ENCODE results near the gene CDYL2.

Gene CDYL2

GRCh38 chr16:80616362-80616761 is 188.0 kb downstream of the CDYL2 start:
- no peak for DNase-seq

GRCh38 chr16:80615735-80616134 is 188.7 kb downstream of the CDYL2 start:
- DNase-seq = no peak

- DNase-seq = no peak
Observed at GRCh38 chr16:80614908-80615671, 189.3 kb downstream of the CDYL2 start.

GRCh38 chr16:80612461-80613017 is 191.9 kb downstream of the CDYL2 start:
- no peak for DNase-seq

GRCh38 chr16:80611930-80612327 is 192.5 kb downstream of the CDYL2 start:
- DNase-seq = no peak

- DNase-seq = no peak
Observed at GRCh38 chr16:80611171-80611929, 193.0 kb downstream of the CDYL2 start.

GRCh38 chr16:80610481-80611156 is 193.8 kb downstream of the CDYL2 start:
- DNase-seq = no peak

- DNase-seq = no peak
Observed at GRCh38 chr16:80608946-80609345, 195.5 kb downstream of the CDYL2 start.

- DNase-seq = no peak
Observed at GRCh38 chr16:80607204-80607603, 197.2 kb downstream of the CDYL2 start.

- no peak for DNase-seq
Observed at GRCh38 chr16:80606221-80606766, 198.1 kb downstream of the CDYL2 start.

GRCh38 chr16:80604600-80605355 is 199.6 kb downstream of the CDYL2 start:
- no peak for DNase-seq

GRCh38 chr16:80602894-80603293 is 201.5 kb downstream of the CDYL2 start:
- no peak for DNase-seq

- DNase-seq = no peak
Observed at GRCh38 chr16:80601182-80601581, 203.2 kb downstream of the CDYL2 start.

- DNase-seq = no peak
Observed at GRCh38 chr16:80599466-80599865, 204.9 kb downstream of the CDYL2 start.

- no peak for DNase-seq
Observed at GRCh38 chr16:80596507-80597207, 207.7 kb downstream of the CDYL2 start.

GRCh38 chr16:80594756-80595155 is 209.6 kb downstream of the CDYL2 start:
- no peak for DNase-seq

- DNase-seq = no peak
Observed at GRCh38 chr16:80592273-80592672, 212.1 kb downstream of the CDYL2 start.

- DNase-seq = no peak
Observed at GRCh38 chr16:80591071-80591915, 213.1 kb downstream of the CDYL2 start.

GRCh38 chr16:80587071-80587470 is 217.3 kb downstream of the CDYL2 start:
- DNase-seq = no peak

- no peak for DNase-seq
Observed at GRCh38 chr16:80586476-80586875, 217.9 kb downstream of the CDYL2 start.

GRCh38 chr16:80585764-80586163 is 218.6 kb downstream of the CDYL2 start:
- no peak for DNase-seq
